SU-DHL-6 (cell line): ENCODE measurements around the gene MT1E.

Source experiments
- CTCF ChIP-seq: fragments of 200-600 bp; sonication (generic); IDR thresholded peaks from one replicate; pipeline ENCODE4 v1.5.1; 2017; ENCODE audit warnings: antibody characterized with exemption, mild to moderate bottlenecking, low read length, moderate library complexity; ENCODE audit not compliant: insufficient read depth, poor library complexity, severe bottlenecking
- EZH2phosphoT487 ChIP-seq: fragments of 200-600 bp; sonication (generic), shearing (Covaris generic); conservative IDR thresholded peaks from 2 replicates; pipeline ENCODE4 v1.6.1; 2018; ENCODE audit warnings: mild to moderate bottlenecking, antibody characterized with exemption, low read length, moderate library complexity, mixed read lengths

GRCh38 chr16:56626685-56627084 is 1.1 kb downstream of the MT1E start:
- TF ChIP-seq CTCF (no peak), EZH2phosphoT487 (no peak)
